A673 (cell line): ENCODE data around the gene ACACA. TPM values are rescaled to one million over a fixed set of nuclear protein-coding genes. Genes with fewer than 3 reads are reported as not detected.

ENCODE experiments used
- BruUV-seq: library from RNA; stranded (reverse); fragments of 400-500 nt; replicated peaks from 2 replicates; lab custom pipeline; 2021; lab: Mats Ljungman, UMichigan
- CTCF ChIA-PET: fragments of 300-600 bp; sonication (Branson Sonifier 250); formaldehyde crosslinking; loops from one replicate; lab custom pipeline; 2022; ENCODE audit warnings: antibody characterized with exemption; lab: Charles Lee
- POLR2A ChIA-PET: fragments of 300-600 bp; sonication (Branson Sonifier 250); formaldehyde crosslinking; loops from one replicate; lab custom pipeline; 2022; ENCODE audit warnings: antibody characterized with exemption; ENCODE audit not compliant: low non-redundant PET; lab: Charles Lee
- DNase-seq: peaks from one replicate; pipeline ENCODE4 v3.0.0-alpha.2; 2015; ENCODE audit warnings: low spot score
- H3K27ac ChIP-seq: fragments of 200-600 bp; sonication (generic); 2 replicates; pipeline ENCODE4 v1.5.1; 2016; ENCODE audit warnings: mixed run types, low read depth, mild to moderate bottlenecking, mixed read lengths, antibody characterized with exemption, low read length; ENCODE audit not compliant: poor library complexity, severe bottlenecking
- H3K27me3 ChIP-seq: fragments of 200-600 bp; sonication (generic); replicated peaks from 2 replicates; pipeline ENCODE4 v1.6.1; 2017; ENCODE audit warnings: mixed run types, low read depth, mild to moderate bottlenecking, mixed read lengths, antibody characterized with exemption, low read length; ENCODE audit not compliant: insufficient read depth, poor library complexity
- H3K36me3 ChIP-seq: fragments of 200-600 bp; sonication (generic); 2 replicates; pipeline ENCODE4 v1.6.1; 2016; ENCODE audit warnings: mixed run types, mild to moderate bottlenecking, mixed read lengths, antibody characterized with exemption, low read length; ENCODE audit not compliant: insufficient read depth, poor library complexity, severe bottlenecking
- H3K4me1 ChIP-seq: fragments of 200-600 bp; sonication (generic); 2 replicates; pipeline ENCODE4 v1.6.1; 2017; ENCODE audit warnings: mixed run types, mild to moderate bottlenecking, mixed read lengths, antibody characterized with exemption, low read length; ENCODE audit not compliant: insufficient read depth, poor library complexity, severe bottlenecking
- H3K4me3 ChIP-seq: fragments of 200-600 bp; sonication (generic); 2 replicates; pipeline ENCODE4 v1.5.1; 2016; ENCODE audit warnings: low read depth, mixed run types, mild to moderate bottlenecking, mixed read lengths, low read length; ENCODE audit not compliant: poor library complexity, severe bottlenecking
- H3K9me3 ChIP-seq: fragments of 200-600 bp; sonication (generic); 2 replicates; pipeline ENCODE4 v1.6.1; 2016; ENCODE audit warnings: mixed run types, low read depth, mild to moderate bottlenecking, mixed read lengths, antibody characterized with exemption, low read length; ENCODE audit not compliant: poor library complexity, severe bottlenecking
- EZH2 ChIP-seq: fragments of 200-600 bp; sonication (generic); IDR thresholded peaks from 2 replicates; pipeline ENCODE4 v1.6.1; 2017; ENCODE audit warnings: borderline replicate concordance, low read depth, mild to moderate bottlenecking, mixed read lengths, antibody characterized with exemption, low read length; ENCODE audit not compliant: poor library complexity, severe bottlenecking
- intact Hi-C: fragments of 100-400 bp; cut with micrococcal nuclease; formaldehyde crosslinking; loops from one replicate; pipeline ENCODE4 v1.10.0; 2022; ENCODE audit not compliant: unreplicated experiment
- total RNA-seq: library from RNA; stranded (reverse); gene quantifications from 2 replicates; pipeline ENCODE4 v1.2.3, GENCODE V29; 2021
- TF ChIP-seq, protein P1 (sequence below): fragments of 300-800, 200-600 bp; sonication (generic); conservative IDR thresholded peaks from 2 replicates; pipeline ENCODE4 v1.5.1; 2017; ENCODE audit warnings: low read depth, mild to moderate bottlenecking, antibody characterized with exemption, low read length, moderate library complexity, mixed read lengths

ACACA gene
- total RNA-seq, 1 experiment from 2014 or later: 68.3 TPM

DNA sequence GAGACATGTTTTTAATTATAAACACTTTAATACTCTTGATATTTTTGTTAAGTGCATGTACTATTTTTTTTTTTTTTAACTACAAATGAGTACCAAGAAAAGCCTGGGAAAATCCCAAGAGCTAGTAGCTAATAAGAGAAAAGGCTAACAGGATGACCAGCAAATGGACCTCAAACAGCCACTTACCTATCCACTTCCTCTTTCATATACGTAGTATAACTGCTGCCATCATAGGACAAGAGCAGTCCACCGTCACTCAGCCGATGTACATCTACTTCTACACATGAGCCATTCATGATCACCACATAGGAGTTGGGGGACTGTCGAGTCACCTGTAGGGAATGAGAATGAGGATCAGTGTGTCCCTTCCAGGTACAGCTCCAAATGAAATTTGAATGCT, 158.8 kb downstream of the ACACA start:
- BruUV-seq: no TSS peak

DNA sequence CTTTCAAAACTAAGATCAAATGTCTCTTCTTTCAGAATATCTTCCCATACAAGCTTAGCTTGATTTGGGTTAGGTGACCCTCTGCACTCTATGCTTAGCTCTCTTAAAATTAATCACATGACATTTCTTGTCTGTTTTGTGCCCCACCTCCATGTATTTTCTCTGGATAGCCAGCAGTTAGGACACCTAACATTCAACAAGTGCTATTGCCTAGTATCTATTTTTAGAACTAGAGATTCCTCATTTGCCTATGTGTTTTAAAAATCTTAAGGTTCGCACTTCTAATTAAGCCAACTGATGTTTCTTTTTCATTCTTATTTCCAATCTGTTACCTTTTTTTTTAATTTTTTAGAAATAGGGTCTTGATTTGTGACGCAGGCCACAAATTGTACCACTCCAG, 160.6 kb downstream of the ACACA start:
- ChIA-PET CTCF (no interaction called here), POLR2A (no interaction called here)
- Histone ChIP-seq H3K27me3 (no peaks in the 10 kb centered on the region), H3K27ac (no peak overlapping the region), H3K4me3 (no peak overlapping the region), H3K36me3 (peaks cover 3% of the 10 kb centered on the region), H3K9me3 (no peaks in the 10 kb centered on the region), H3K4me1 (no peaks in the 10 kb centered on the region)
- TF ChIP-seq EZH2: no peak
- TF ChIP-seq, protein P1, sequence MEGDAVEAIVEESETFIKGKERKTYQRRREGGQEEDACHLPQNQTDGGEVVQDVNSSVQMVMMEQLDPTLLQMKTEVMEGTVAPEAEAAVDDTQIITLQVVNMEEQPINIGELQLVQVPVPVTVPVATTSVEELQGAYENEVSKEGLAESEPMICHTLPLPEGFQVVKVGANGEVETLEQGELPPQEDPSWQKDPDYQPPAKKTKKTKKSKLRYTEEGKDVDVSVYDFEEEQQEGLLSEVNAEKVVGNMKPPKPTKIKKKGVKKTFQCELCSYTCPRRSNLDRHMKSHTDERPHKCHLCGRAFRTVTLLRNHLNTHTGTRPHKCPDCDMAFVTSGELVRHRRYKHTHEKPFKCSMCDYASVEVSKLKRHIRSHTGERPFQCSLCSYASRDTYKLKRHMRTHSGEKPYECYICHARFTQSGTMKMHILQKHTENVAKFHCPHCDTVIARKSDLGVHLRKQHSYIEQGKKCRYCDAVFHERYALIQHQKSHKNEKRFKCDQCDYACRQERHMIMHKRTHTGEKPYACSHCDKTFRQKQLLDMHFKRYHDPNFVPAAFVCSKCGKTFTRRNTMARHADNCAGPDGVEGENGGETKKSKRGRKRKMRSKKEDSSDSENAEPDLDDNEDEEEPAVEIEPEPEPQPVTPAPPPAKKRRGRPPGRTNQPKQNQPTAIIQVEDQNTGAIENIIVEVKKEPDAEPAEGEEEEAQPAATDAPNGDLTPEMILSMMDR: no peak
- intact Hi-C loops: no loop called here
- DNase-seq: no peak
- no TSS peak for BruUV-seq

More for the DNA sequence above, 158.8 kb downstream of the ACACA start:
- Histone ChIP-seq H3K27ac (no peak overlapping the region), H3K4me3 (no peak overlapping the region), H3K9me3 (no peaks in the 10 kb centered on the region), H3K27me3 (no peaks in the 10 kb centered on the region), H3K4me1 (no peaks in the 10 kb centered on the region), H3K36me3 (peaks cover 9% of the 10 kb centered on the region)
- CTCF ChIA-PET: no interaction called here
- intact Hi-C loops: no loop called here
- POLR2A ChIA-PET: no interaction called here
- DNase-seq: no peak
- no peak for TF ChIP-seq EZH2
- TF ChIP-seq, protein P1: no peak

DNA sequence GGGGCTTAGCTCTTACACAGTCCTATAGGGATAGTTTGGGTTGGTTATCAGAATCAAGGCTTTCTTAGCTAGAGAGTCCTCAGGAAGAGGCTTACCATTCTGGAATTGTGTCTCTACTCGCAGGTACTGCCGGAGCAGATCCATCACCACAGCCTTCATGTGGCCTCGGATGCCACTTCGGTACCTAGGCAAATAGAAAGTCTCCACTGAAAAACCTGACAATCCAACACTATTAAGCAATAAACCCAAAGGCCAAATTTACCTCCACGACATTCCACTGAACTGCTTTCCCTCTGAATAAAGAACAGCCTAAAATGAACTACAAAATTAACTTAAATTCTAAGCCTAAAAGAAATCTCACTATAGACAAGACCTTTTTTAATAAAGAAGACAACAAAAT, 166.3 kb downstream of the ACACA start:
- DNase-seq: no peak
- H3K36me3 ChIP-seq: peaks cover 7% of the 10 kb centered on the region
- no peak overlapping the region for H3K27ac ChIP-seq
- BruUV-seq: no TSS peak
- TF ChIP-seq, protein P1: no peak
- no peak for TF ChIP-seq EZH2
- CTCF ChIA-PET: interaction anchor here (1.5 kb wide), 1 partner anchor 638 kb away, joined by 6 read pairs; no protein-coding TSS in a partner anchor
- H3K4me3 ChIP-seq: no peak overlapping the region
- POLR2A ChIA-PET: no interaction called here
- no peaks in the 10 kb centered on the region for H3K27me3 ChIP-seq
- intact Hi-C loops: no loop called here
- H3K4me1 ChIP-seq: no peaks in the 10 kb centered on the region
- no peaks in the 10 kb centered on the region for H3K9me3 ChIP-seq
